ENCODE measurements around the gene BUB1. TPM values are rescaled to one million over a fixed set of nuclear protein-coding genes. Genes with fewer than 3 reads are reported as not detected.

The BUB1 gene
- polyA plus RNA-seq, 1 donor from 2014 or later = 0.94 TPM

- Mint-ChIP-seq H3K4me1 (peaks cover 16 to 24% (median 22%) of the 10 kb centered on the region in 3 donors), H3K27me3 (peaks cover 2% of the 10 kb centered on the region), H3K9me3 (no peaks in the 10 kb centered on the region), H3K27ac (peak overlapping the region; percentile 79 to 93 (median 81)), H3K4me3 (peak overlapping the region; percentile 95 to 100 (median 96)), H3K36me3 (no peaks in the 10 kb centered on the region)
Observed at GRCh38 chr2:110678457-110679336, 834 bp upstream of the BUB1 start.

- no peaks in the 10 kb centered on the region for H3K9me3 Mint-ChIP-seq
- no peaks in the 10 kb centered on the region for H3K27me3 Mint-ChIP-seq
- H3K36me3 Mint-ChIP-seq = no peaks in the 10 kb centered on the region
- H3K4me3 Mint-ChIP-seq = peak overlapping the region; percentile 56 to 95 (median 92)
- H3K27ac Mint-ChIP-seq = peak overlapping the region in 2 of 3 donors; percentile 36 to 79
- H3K4me1 Mint-ChIP-seq = peaks cover 16 to 24% (median 22%) of the 10 kb centered on the region in 3 donors
Observed at GRCh38 chr2:110677080-110677479, 783 bp downstream of the BUB1 start.

- no peaks in the 10 kb centered on the region for H3K27me3 Mint-ChIP-seq
- peaks cover 16 to 24% (median 22%) of the 10 kb centered on the region in 3 donors for H3K4me1 Mint-ChIP-seq
- H3K36me3 Mint-ChIP-seq = no peaks in the 10 kb centered on the region
- H3K27ac Mint-ChIP-seq = peak overlapping the region in 1 of 3 donors; percentile 81
- peak overlapping the region in 2 of 4 donors; percentile 56 to 74 for H3K4me3 Mint-ChIP-seq
- no peaks in the 10 kb centered on the region for H3K9me3 Mint-ChIP-seq
Observed at GRCh38 chr2:110675679-110676078, 2.2 kb downstream of the BUB1 start.

GRCh38 chr2:110674620-110675555 is 3.0 kb downstream of the BUB1 start:
- Mint-ChIP-seq H3K27ac (peak overlapping the region; percentile 32 to 85 (median 66)), H3K4me3 (peak overlapping the region in 3 of 4 donors; percentile 25 to 81 (median 53)), H3K4me1 (peaks cover 16 to 24% (median 22%) of the 10 kb centered on the region in 3 donors)

GRCh38 chr2:110673201-110673600 is 4.7 kb downstream of the BUB1 start:
- Mint-ChIP-seq H3K4me1 (peaks cover 13 to 18% (median 14%) of the 10 kb centered on the region in 3 donors), H3K9me3 (no peaks in the 10 kb centered on the region), H3K27me3 (no peaks in the 10 kb centered on the region), H3K36me3 (no peaks in the 10 kb centered on the region), H3K27ac (peak overlapping the region in 2 of 3 donors; percentile 39 to 74), H3K4me3 (no peak overlapping the region)

More at GRCh38 chr2:110674620-110675555, 3.0 kb downstream of the BUB1 start:
- H3K9me3 Mint-ChIP-seq = no peaks in the 10 kb centered on the region
- no peaks in the 10 kb centered on the region for H3K27me3 Mint-ChIP-seq
- H3K36me3 Mint-ChIP-seq = no peaks in the 10 kb centered on the region

GRCh38 chr2:110670826-110671225 is 7.0 kb downstream of the BUB1 start:
- Mint-ChIP-seq H3K9me3 (no peaks in the 10 kb centered on the region), H3K4me3 (no peak overlapping the region), H3K36me3 (no peaks in the 10 kb centered on the region), H3K27ac (no peak overlapping the region), H3K27me3 (no peaks in the 10 kb centered on the region), H3K4me1 (peaks cover 6 to 10% (median 7%) of the 10 kb centered on the region in 3 donors)

- no peaks in the 10 kb centered on the region for H3K27me3 Mint-ChIP-seq
- H3K4me1 Mint-ChIP-seq = peaks cover 0 to 2% (median 0%) of the 10 kb centered on the region in 3 donors
- H3K27ac Mint-ChIP-seq = no peak overlapping the region
- no peaks in the 10 kb centered on the region for H3K36me3 Mint-ChIP-seq
- no peaks in the 10 kb centered on the region for H3K9me3 Mint-ChIP-seq
- H3K4me3 Mint-ChIP-seq = no peak overlapping the region
Observed at GRCh38 chr2:110669079-110669478, 8.8 kb downstream of the BUB1 start.

GRCh38 chr2:110667071-110667470 is 10.8 kb downstream of the BUB1 start:
- Mint-ChIP-seq H3K9me3 (no peaks in the 10 kb centered on the region), H3K36me3 (no peaks in the 10 kb centered on the region), H3K27ac (no peak overlapping the region), H3K27me3 (no peaks in the 10 kb centered on the region), H3K4me1 (peaks cover 0 to 2% (median 0%) of the 10 kb centered on the region in 3 donors), H3K4me3 (no peak overlapping the region)

GRCh38 chr2:110664135-110664534 is 13.7 kb downstream of the BUB1 start:
- no peak overlapping the region for H3K27ac Mint-ChIP-seq
- no peak overlapping the region for H3K4me3 Mint-ChIP-seq
- H3K27me3 Mint-ChIP-seq = no peaks in the 10 kb centered on the region
- peaks cover 0 to 4% (median 0%) of the 10 kb centered on the region in 3 donors for H3K4me1 Mint-ChIP-seq
- H3K9me3 Mint-ChIP-seq = no peaks in the 10 kb centered on the region
- H3K36me3 Mint-ChIP-seq = no peaks in the 10 kb centered on the region

- H3K4me1 Mint-ChIP-seq = peaks cover 0 to 6% (median 0%) of the 10 kb centered on the region in 3 donors
- no peaks in the 10 kb centered on the region for H3K36me3 Mint-ChIP-seq
- H3K4me3 Mint-ChIP-seq = no peak overlapping the region
- H3K27me3 Mint-ChIP-seq = no peaks in the 10 kb centered on the region
- no peaks in the 10 kb centered on the region for H3K9me3 Mint-ChIP-seq
- H3K27ac Mint-ChIP-seq = no peak overlapping the region
Observed at GRCh38 chr2:110662560-110662959, 15.3 kb downstream of the BUB1 start.

GRCh38 chr2:110660558-110660957 is 17.3 kb downstream of the BUB1 start:
- Mint-ChIP-seq H3K36me3 (no peaks in the 10 kb centered on the region), H3K9me3 (no peaks in the 10 kb centered on the region), H3K27ac (no peak overlapping the region), H3K27me3 (no peaks in the 10 kb centered on the region), H3K4me1 (peaks cover 0 to 6% (median 0%) of the 10 kb centered on the region in 3 donors), H3K4me3 (no peak overlapping the region)

GRCh38 chr2:110659248-110659647 is 18.6 kb downstream of the BUB1 start:
- Mint-ChIP-seq H3K9me3 (no peaks in the 10 kb centered on the region), H3K27me3 (no peaks in the 10 kb centered on the region), H3K27ac (no peak overlapping the region)

GRCh38 chr2:110657724-110658305 is 20.0 kb downstream of the BUB1 start:
- Mint-ChIP-seq H3K27me3 (no peaks in the 10 kb centered on the region), H3K36me3 (peaks cover 3% of the 10 kb centered on the region), H3K4me1 (peaks cover 0 to 4% (median 0%) of the 10 kb centered on the region in 3 donors), H3K27ac (no peak overlapping the region), H3K4me3 (no peak overlapping the region), H3K9me3 (no peaks in the 10 kb centered on the region)

More at GRCh38 chr2:110659248-110659647, 18.6 kb downstream of the BUB1 start:
- Mint-ChIP-seq H3K36me3 (no peaks in the 10 kb centered on the region), H3K4me3 (no peak overlapping the region), H3K4me1 (peaks cover 0 to 6% (median 0%) of the 10 kb centered on the region in 3 donors)

GRCh38 chr2:110655701-110656100 is 22.2 kb downstream of the BUB1 start:
- Mint-ChIP-seq H3K4me3 (no peak overlapping the region), H3K9me3 (no peaks in the 10 kb centered on the region), H3K27me3 (no peaks in the 10 kb centered on the region), H3K36me3 (peaks cover 4% of the 10 kb centered on the region), H3K27ac (no peak overlapping the region), H3K4me1 (peaks cover 0 to 2% (median 0%) of the 10 kb centered on the region in 3 donors)
